GM18909 (cell line): Measurements from ENCODE around the gene HSPA5.
A peak's percentile ranks its signal among the peaks of the same experiment; 100 is the strongest.
"Not testable (repeated sequence)": the region's sequence is repeated elsewhere in the genome, so short reads cannot be mapped to it uniquely, and the experiment has no call there.

Experiments used
- ATAC-seq: cut with Tn5 transposase; IDR thresholded peaks from one replicate; pipeline ENCODE4 v1.9.1; 2021; ENCODE audit warnings: mild to moderate bottlenecking; ENCODE audit not compliant: unreplicated experiment, poor library complexity

HSPA5 gene

GRCh38 chr9:125195591-125195990, 45.6 kb downstream of the HSPA5 start:
- not testable (repeated sequence) for ATAC-seq

GRCh38 chr9:125194466-125194865, 46.7 kb downstream of the HSPA5 start:
- ATAC-seq: not testable (repeated sequence)

- ATAC-seq: no peak
Observed at GRCh38 chr9:125190361-125190801, 50.8 kb downstream of the HSPA5 start.

GRCh38 chr9:125189361-125190289, 51.5 kb downstream of the HSPA5 start, which contains the start of gene PPP6C:
Gene PPP6C (minus strand): TSS chr9:125189803. CDS start chr9:125189718, 85 bp downstream.
- peak; percentile 97 for ATAC-seq

- peak; percentile 21 for ATAC-seq
Observed at GRCh38 chr9:125189011-125189360, 52.2 kb downstream of the HSPA5 start.
